Measurements from ENCODE around the gene C5orf22.

DNA sequence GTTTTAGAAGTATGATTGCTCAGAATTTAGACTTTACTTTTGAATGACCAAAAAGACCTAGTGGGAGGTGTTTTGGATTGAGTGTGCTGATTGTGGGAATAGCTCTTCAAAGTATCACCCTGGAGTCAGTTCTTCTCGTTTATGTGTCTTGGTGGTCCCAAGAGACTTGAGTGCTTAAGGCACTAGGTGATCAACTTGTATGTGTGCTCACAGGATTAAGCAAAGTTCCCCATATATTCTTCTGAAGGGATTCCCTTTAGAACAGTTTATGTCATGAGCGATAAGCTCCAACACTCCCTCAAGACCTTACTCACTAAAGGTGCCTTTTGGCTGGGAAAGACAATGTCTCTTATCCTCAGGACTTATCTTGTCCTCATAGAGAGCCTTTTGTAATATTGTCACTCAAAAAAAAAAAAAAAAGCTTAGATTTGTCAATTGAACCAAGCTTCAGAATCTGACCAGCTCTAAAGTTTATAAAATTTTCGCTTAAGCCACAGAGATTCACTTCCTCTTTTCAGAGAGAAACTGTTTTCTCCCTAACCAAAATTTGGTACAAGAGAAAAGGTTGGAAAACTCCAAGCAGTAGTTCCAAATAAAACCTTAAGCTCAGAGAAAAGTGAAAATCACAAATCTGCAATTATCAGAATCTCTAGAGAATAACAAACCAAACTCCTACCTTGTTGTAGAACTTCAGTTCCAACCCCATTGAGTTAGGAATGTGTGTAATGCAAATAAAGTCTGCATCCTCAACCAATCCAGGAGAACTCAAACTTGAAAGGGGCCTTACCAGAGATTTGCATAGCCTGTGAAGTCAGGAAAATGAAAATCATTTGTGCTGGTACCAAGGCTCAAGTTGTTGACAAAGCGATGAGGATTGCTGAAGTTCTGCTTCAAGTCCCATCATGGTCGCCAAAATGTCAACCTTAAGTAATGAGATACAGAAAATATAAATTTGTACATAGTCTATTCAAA lies 66.8 kb downstream of the C5orf22 start:
- TF ChIP-seq RAD21 (IDR thresholded peaks at IDR 0.05; ENCODE audit: insufficient read depth, low read depth, low read length) (no peak), CHD2 (IDR thresholded peaks at IDR 0.05; ENCODE audit: borderline replicate concordance, low read depth, low read length) (no peak)
- TF ChIP-seq, protein P1, sequence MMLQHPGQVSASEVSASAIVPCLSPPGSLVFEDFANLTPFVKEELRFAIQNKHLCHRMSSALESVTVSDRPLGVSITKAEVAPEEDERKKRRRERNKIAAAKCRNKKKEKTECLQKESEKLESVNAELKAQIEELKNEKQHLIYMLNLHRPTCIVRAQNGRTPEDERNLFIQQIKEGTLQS (IDR thresholded peaks at IDR 0.05; ENCODE audit: borderline replicate concordance, extremely low read depth, low read depth, low read length): no peak
